Head of caudate nucleus (tissue), 42 donors: Measurements from ENCODE around the gene CRHBP.
A peak's percentile ranks its signal among the peaks of the same experiment; 100 is the strongest.

ENCODE experiments used
- DNase-seq, 42 donors: peaks; one replicate each; pipeline versions ENCODE4 v3.0.0 to v3.0.0-alpha.2; 2020 to 2021; ENCODE audit warnings: mixed read lengths in 7 of 42
- intact Hi-C: fragments of 100-400 bp; cut with DNase I; formaldehyde crosslinking; loops from one replicate; pipeline ENCODE4 v1.15.0; 2022

The CRHBP gene

GRCh38 chr5:77003246-77003645 lies 50.4 kb downstream of the CRHBP start:
- no peak for DNase-seq
- intact Hi-C loops, result no loop called here

- no peak for DNase-seq
- intact Hi-C loops, result no loop called here
Measured at GRCh38 chr5:77006124-77006523, 53.3 kb downstream of the CRHBP start.

GRCh38 chr5:77008413-77008812 lies 55.6 kb downstream of the CRHBP start:
- DNase-seq, result no peak
- intact Hi-C loops, result no loop called here

GRCh38 chr5:77010243-77010642 lies 57.4 kb downstream of the CRHBP start:
- intact Hi-C loops, result no loop called here
- DNase-seq, result no peak

GRCh38 chr5:77011498-77011897 lies 58.7 kb downstream of the CRHBP start:
- intact Hi-C loops, result no loop called here
- DNase-seq, result no peak

- intact Hi-C loops, result no loop called here
- DNase-seq, result no peak
Measured at GRCh38 chr5:77012601-77013000, 59.8 kb downstream of the CRHBP start.

- intact Hi-C loops, result loop anchor here (2.0 kb wide), 1 partner anchor 149 kb away; no protein-coding TSS in a partner anchor
- DNase-seq, result peak in 2 of 42 donors; percentile 20 to 51
Measured at GRCh38 chr5:77015938-77016569, 63.2 kb downstream of the CRHBP start.

GRCh38 chr5:77016962-77017361 lies 64.1 kb downstream of the CRHBP start:
- no peak for DNase-seq
- intact Hi-C loops, result loop anchor here (2.0 kb wide), 1 partner anchor 150 kb away; no protein-coding TSS in a partner anchor

GRCh38 chr5:77017668-77018067 lies 64.8 kb downstream of the CRHBP start:
- intact Hi-C loops, result loop anchor here (2.0 kb wide), 1 partner anchor 151 kb away; no protein-coding TSS in a partner anchor
- no peak for DNase-seq
